HEK293 (cell line): ENCODE results near the gene ZBTB39.

ENCODE experiments used
- CTCF ChIA-PET: fragments of 350-600 bp; formaldehyde crosslinking; extraction: SDS; loops from one replicate; lab custom pipeline; 2021; ENCODE audit warnings: antibody characterized with exemption; lab: Yijun Ruan, JAX
- POLR2A ChIA-PET: fragments of 300-600 bp; formaldehyde crosslinking; extraction: SDS; loops from one replicate; lab custom pipeline; 2020; ENCODE audit warnings: antibody characterized with exemption, inconsistent platforms; lab: Yijun Ruan, JAX
- H3K27ac ChIP-seq: fragments of 200-500 bp; sonication (Bioruptor generic); 2 replicates; pipeline ENCODE4 v1.5.1; 2014; ENCODE audit warnings: low read depth, low read length, control low read depth, inconsistent platforms; ENCODE audit errors: extremely low read depth
- H3K36me3 ChIP-seq, 2 experiments: fragments of 200-500 bp in 1 of 2; sonication (Bioruptor generic) in 1 of 2; 1 replicate in 1 of 2; 2 replicates in 1 of 2; pipeline ENCODE4 v1.5.1; 2014 to 2017; ENCODE audit warnings: inconsistent platforms in 2 of 2, low read length in 2 of 2; ENCODE audit not compliant: control insufficient read depth in 2 of 2, insufficient read depth in 1 of 2
- H3K4me1 ChIP-seq: fragments of 200-500 bp; sonication (Bioruptor generic); 2 replicates; pipeline ENCODE4 v1.5.1; 2014; ENCODE audit warnings: mild to moderate bottlenecking, low read length, inconsistent platforms; ENCODE audit not compliant: control insufficient read depth, insufficient read depth
- H3K4me3 ChIP-seq: 2 replicates; pipeline ENCODE4 v1.5.1; 2011; ENCODE audit warnings: low read depth, mild to moderate bottlenecking, control low read depth, low read length, moderate library complexity
- H3K9me3 ChIP-seq: fragments of 200-500 bp; sonication (Bioruptor generic); 2 replicates; pipeline ENCODE4 v1.5.1; 2014; ENCODE audit warnings: low read depth, low read length, inconsistent platforms; ENCODE audit not compliant: control insufficient read depth, insufficient read depth
- FEZF1 ChIP-seq: fragments of 450-650 bp; formaldehyde crosslinking; IDR thresholded peaks from 2 replicates; pipeline ENCODE4 v1.5.1; 2016; ENCODE audit warnings: missing biosample characterization, missing genetic modification characterization
- GLIS1 ChIP-seq: fragments of 450-650 bp; formaldehyde crosslinking; IDR thresholded peaks from 2 replicates; pipeline ENCODE4 v1.5.1; 2016; ENCODE audit warnings: missing biosample characterization, missing genetic modification characterization
- SCRT2 ChIP-seq: fragments of 450-650 bp; formaldehyde crosslinking; IDR thresholded peaks from 2 replicates; pipeline ENCODE4 v1.5.1; 2016; ENCODE audit warnings: missing biosample characterization, missing genetic modification characterization
- SP3 ChIP-seq: fragments of 450-650 bp; formaldehyde crosslinking; IDR thresholded peaks from 2 replicates; pipeline ENCODE4 v1.5.1; 2016; ENCODE audit warnings: missing biosample characterization, missing genetic modification characterization
- SP7 ChIP-seq: fragments of 450-650 bp; formaldehyde crosslinking; IDR thresholded peaks from 2 replicates; pipeline ENCODE4 v1.5.1; 2016; ENCODE audit warnings: missing biosample characterization, missing genetic modification characterization
- ZBTB1 ChIP-seq: fragments of 450-650 bp; formaldehyde crosslinking; IDR thresholded peaks from 2 replicates; pipeline ENCODE4 v1.5.1; 2016; ENCODE audit warnings: missing biosample characterization, missing genetic modification characterization
- ZBTB20 ChIP-seq: fragments of 450-650 bp; formaldehyde crosslinking; IDR thresholded peaks from 2 replicates; pipeline ENCODE4 v1.5.1; 2016; ENCODE audit warnings: missing biosample characterization, missing genetic modification characterization
- ZBTB44 ChIP-seq: fragments of 450-650 bp; IDR thresholded peaks from 2 replicates; pipeline ENCODE4 v1.5.1; 2018; ENCODE audit warnings: missing biosample characterization, mild to moderate bottlenecking, missing genetic modification characterization
- ZBTB8A ChIP-seq: fragments of 450-650 bp; formaldehyde crosslinking; IDR thresholded peaks from 2 replicates; pipeline ENCODE4 v1.5.1; 2016; ENCODE audit warnings: missing biosample characterization, missing genetic modification characterization
- ZNF155 ChIP-seq: fragments of 450-650 bp; formaldehyde crosslinking; IDR thresholded peaks from 2 replicates; pipeline ENCODE4 v1.5.1; 2016; ENCODE audit warnings: missing biosample characterization, missing genetic modification characterization
- ZNF16 ChIP-seq: fragments of 450-650 bp; formaldehyde crosslinking; IDR thresholded peaks from 2 replicates; pipeline ENCODE4 v1.5.1; 2016; ENCODE audit warnings: low read depth, missing biosample characterization, missing genetic modification characterization
- ZNF175 ChIP-seq: fragments of 450-650 bp; formaldehyde crosslinking; IDR thresholded peaks from 2 replicates; pipeline ENCODE4 v1.5.1; 2016; ENCODE audit warnings: missing biosample characterization, missing genetic modification characterization
- ZNF19 ChIP-seq: fragments of 450-650 bp; formaldehyde crosslinking; IDR thresholded peaks from 2 replicates; pipeline ENCODE4; 2016; ENCODE audit warnings: missing biosample characterization, missing genetic modification characterization, low read depth
- ZNF341 ChIP-seq: fragments of 450-650 bp; formaldehyde crosslinking; IDR thresholded peaks from 2 replicates; pipeline ENCODE4; 2016; ENCODE audit warnings: low read depth, missing biosample characterization, missing genetic modification characterization
- ZNF362 ChIP-seq: fragments of 450-650 bp; formaldehyde crosslinking; IDR thresholded peaks from 2 replicates; pipeline ENCODE4 v1.5.1; 2016; ENCODE audit warnings: missing biosample characterization, missing genetic modification characterization
- ZNF514 ChIP-seq: fragments of 450-650 bp; formaldehyde crosslinking; IDR thresholded peaks from 2 replicates; pipeline ENCODE4 v1.5.1; 2016; ENCODE audit warnings: missing biosample characterization, missing genetic modification characterization
- ZNF529 ChIP-seq: fragments of 450-650 bp; formaldehyde crosslinking; IDR thresholded peaks from 2 replicates; pipeline ENCODE4 v1.5.1; 2017; ENCODE audit warnings: missing genetic modification characterization, missing biosample characterization; ENCODE audit not compliant: insufficient replicate concordance
- ZNF549 ChIP-seq: fragments of 450-650 bp; IDR thresholded peaks from 2 replicates; pipeline ENCODE4 v1.5.1; 2018; ENCODE audit warnings: missing biosample characterization, missing genetic modification characterization, mild to moderate bottlenecking, inconsistent platforms, moderate library complexity
- ZNF660 ChIP-seq: fragments of 450-650 bp; IDR thresholded peaks from 2 replicates; pipeline ENCODE4 v1.5.1; 2018; ENCODE audit warnings: missing biosample characterization, mild to moderate bottlenecking, missing genetic modification characterization
- ZNF664 ChIP-seq: fragments of 450-650 bp; formaldehyde crosslinking; IDR thresholded peaks from 2 replicates; pipeline ENCODE4 v1.5.1; 2016; ENCODE audit warnings: missing biosample characterization, missing genetic modification characterization
- ZNF701 ChIP-seq: fragments of 450-650 bp; formaldehyde crosslinking; IDR thresholded peaks from 2 replicates; pipeline ENCODE4 v1.5.1; 2016; ENCODE audit warnings: missing biosample characterization, missing genetic modification characterization
- ZNF830 ChIP-seq: fragments of 450-650 bp; IDR thresholded peaks from 2 replicates; pipeline ENCODE4 v1.5.0; 2018; ENCODE audit warnings: missing biosample characterization, missing genetic modification characterization, low read depth, mild to moderate bottlenecking, moderate library complexity
- ZNF837 ChIP-seq: fragments of 450-650 bp; formaldehyde crosslinking; IDR thresholded peaks from 2 replicates; pipeline ENCODE4 v1.5.1; 2016; ENCODE audit warnings: missing biosample characterization, missing genetic modification characterization
- ZXDB ChIP-seq: fragments of 450-650 bp; formaldehyde crosslinking; IDR thresholded peaks from 2 replicates; pipeline ENCODE4 v1.5.1; 2016; ENCODE audit warnings: missing biosample characterization, missing genetic modification characterization
- TF ChIP-seq, protein P1 (sequence below): fragments of 450-650 bp; formaldehyde crosslinking; IDR thresholded peaks from 2 replicates; pipeline ENCODE4 v1.5.1; 2017; ENCODE audit warnings: missing biosample characterization, missing genetic modification characterization
- TF ChIP-seq, protein P2 (sequence below): fragments of 450-650 bp; formaldehyde crosslinking; IDR thresholded peaks from 2 replicates; pipeline ENCODE4 v1.5.1; 2016; ENCODE audit warnings: missing biosample characterization, missing genetic modification characterization
- TF ChIP-seq, protein P3 (sequence below): fragments of 450-650 bp; formaldehyde crosslinking; IDR thresholded peaks from 2 replicates; pipeline ENCODE4 v1.5.1; 2016; ENCODE audit warnings: missing biosample characterization, missing genetic modification characterization

Gene ZBTB39

GRCh38 chr12:57031138-57031725, 24.9 kb upstream of the ZBTB39 start:
- Histone ChIP-seq H3K4me1 (peaks cover 5% of the 10 kb centered on the region), H3K4me3 (no peak overlapping the region), H3K9me3 (no peaks in the 10 kb centered on the region), H3K36me3 (no peaks in the 10 kb centered on the region), H3K27ac (peak overlapping the region; percentile 73; the same call in 1 of the 2 replicates)
- ChIA-PET CTCF (interaction anchor here (0.6 to 3.6 kb wide), 17 partner anchors 12 to 1012 kb away, joined by 3 to 19 read pairs (median 4); partner anchors contain the start of genes TAC3 and ZBTB39), POLR2A (interaction anchor here (1.1 to 1.7 kb wide), 2 partner anchors 10 to 81 kb away, joined by 3 to 6 read pairs; partner anchors contain the start of gene STAT6)
- no peak for TF ChIP-seq ZBTB8A
- TF ChIP-seq ZNF175 (tag by site-specific recombination): no peak
- no peak for TF ChIP-seq SP3 (tag by site-specific recombination)
- no peak for TF ChIP-seq ZXDB (tag by site-specific recombination)
- TF ChIP-seq, protein P1, sequence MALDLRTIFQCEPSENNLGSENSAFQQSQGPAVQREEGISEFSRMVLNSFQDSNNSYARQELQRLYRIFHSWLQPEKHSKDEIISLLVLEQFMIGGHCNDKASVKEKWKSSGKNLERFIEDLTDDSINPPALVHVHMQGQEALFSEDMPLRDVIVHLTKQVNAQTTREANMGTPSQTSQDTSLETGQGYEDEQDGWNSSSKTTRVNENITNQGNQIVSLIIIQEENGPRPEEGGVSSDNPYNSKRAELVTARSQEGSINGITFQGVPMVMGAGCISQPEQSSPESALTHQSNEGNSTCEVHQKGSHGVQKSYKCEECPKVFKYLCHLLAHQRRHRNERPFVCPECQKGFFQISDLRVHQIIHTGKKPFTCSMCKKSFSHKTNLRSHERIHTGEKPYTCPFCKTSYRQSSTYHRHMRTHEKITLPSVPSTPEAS (tag by site-specific recombination): no peak
- no peak for TF ChIP-seq FEZF1
- peak; percentile 81 for TF ChIP-seq ZNF701 (tag by site-specific recombination)
- 0 out of 2 replicates have a peak, but pooled peaks have one; percentile 13 for TF ChIP-seq SP7 (tag by site-specific recombination)
- TF ChIP-seq ZNF16 (tag by site-specific recombination): no peak
- peak; percentile 37; the same call in 1 of the 2 replicates for TF ChIP-seq ZNF341 (tag by site-specific recombination)
- TF ChIP-seq ZNF514 (tag by site-specific recombination): no peak
- TF ChIP-seq ZBTB20 (tag by site-specific recombination): no peak
- TF ChIP-seq ZNF837 (tag by site-specific recombination): no peak
- TF ChIP-seq ZNF362 (tag by site-specific recombination): no peak
- TF ChIP-seq ZNF19: no peak
- TF ChIP-seq, protein P2, sequence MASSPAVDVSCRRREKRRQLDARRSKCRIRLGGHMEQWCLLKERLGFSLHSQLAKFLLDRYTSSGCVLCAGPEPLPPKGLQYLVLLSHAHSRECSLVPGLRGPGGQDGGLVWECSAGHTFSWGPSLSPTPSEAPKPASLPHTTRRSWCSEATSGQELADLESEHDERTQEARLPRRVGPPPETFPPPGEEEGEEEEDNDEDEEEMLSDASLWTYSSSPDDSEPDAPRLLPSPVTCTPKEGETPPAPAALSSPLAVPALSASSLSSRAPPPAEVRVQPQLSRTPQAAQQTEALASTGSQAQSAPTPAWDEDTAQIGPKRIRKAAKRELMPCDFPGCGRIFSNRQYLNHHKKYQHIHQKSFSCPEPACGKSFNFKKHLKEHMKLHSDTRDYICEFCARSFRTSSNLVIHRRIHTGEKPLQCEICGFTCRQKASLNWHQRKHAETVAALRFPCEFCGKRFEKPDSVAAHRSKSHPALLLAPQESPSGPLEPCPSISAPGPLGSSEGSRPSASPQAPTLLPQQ (tag by site-specific recombination): peak; percentile 25; the same call in 1 of the 2 replicates
- peak; percentile 99 for TF ChIP-seq SCRT2 (tag by site-specific recombination)
- 0 out of 2 replicates have a peak, but pooled peaks have one; percentile 46 for TF ChIP-seq ZNF660 (tag by site-specific recombination)
- no peak for TF ChIP-seq ZBTB1 (tag by site-specific recombination)
- TF ChIP-seq GLIS1 (tag by site-specific recombination): peak; percentile 25; the same call in 1 of the 2 replicates
- TF ChIP-seq, protein P3, sequence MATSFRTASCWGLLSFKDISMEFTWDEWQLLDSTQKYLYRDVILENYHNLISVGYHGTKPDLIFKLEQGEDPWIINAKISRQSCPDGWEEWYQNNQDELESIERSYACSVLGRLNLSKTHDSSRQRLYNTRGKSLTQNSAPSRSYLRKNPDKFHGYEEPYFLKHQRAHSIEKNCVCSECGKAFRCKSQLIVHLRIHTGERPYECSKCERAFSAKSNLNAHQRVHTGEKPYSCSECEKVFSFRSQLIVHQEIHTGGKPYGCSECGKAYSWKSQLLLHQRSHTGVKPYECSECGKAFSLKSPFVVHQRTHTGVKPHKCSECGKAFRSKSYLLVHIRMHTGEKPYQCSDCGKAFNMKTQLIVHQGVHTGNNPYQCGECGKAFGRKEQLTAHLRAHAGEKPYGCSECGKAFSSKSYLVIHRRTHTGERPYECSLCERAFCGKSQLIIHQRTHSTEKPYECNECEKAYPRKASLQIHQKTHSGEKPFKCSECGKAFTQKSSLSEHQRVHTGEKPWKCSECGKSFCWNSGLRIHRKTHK: no peak
- TF ChIP-seq ZNF155: no peak
- TF ChIP-seq ZBTB44 (tag by site-specific recombination): no peak
- no peak for TF ChIP-seq ZNF529 (tag by site-specific recombination)
- no peak for TF ChIP-seq ZNF664 (tag by site-specific recombination)
- TF ChIP-seq ZNF830 (tag by site-specific recombination): no peak
- TF ChIP-seq ZNF549 (tag by site-specific recombination): no peak
